Fibroblast of lung (primary cell): ENCODE results near the gene SAP30BP. TPM values are rescaled to one million over a fixed set of nuclear protein-coding genes. Genes with fewer than 3 reads are reported as not detected.

Experiments
- DNase-seq, 2 donors: peaks; one replicate each; pipeline versions ENCODE4 v3.0.0 to v3.0.0-alpha.2; 2010; ENCODE audit warnings: low read depth in 2 of 2
- H2AFZ ChIP-seq: 2 replicates; pipeline ENCODE4 v1.5.1; 2012; ENCODE audit warnings: low read length, control low read depth, inconsistent platforms
- H3K27ac ChIP-seq: 2 replicates; pipeline ENCODE4 v1.5.1; 2011; ENCODE audit warnings: low read length, control low read depth; ENCODE audit not compliant: insufficient read depth
- H3K27me3 ChIP-seq: 2 replicates; pipeline ENCODE4 v1.5.1; 2011; ENCODE audit warnings: mild to moderate bottlenecking, low read length; ENCODE audit not compliant: control insufficient read depth, insufficient read depth
- H3K36me3 ChIP-seq: 2 replicates; pipeline ENCODE4 v1.5.1; 2011; ENCODE audit warnings: low read length; ENCODE audit not compliant: control insufficient read depth, insufficient read depth
- H3K4me1 ChIP-seq: 2 replicates; pipeline ENCODE4 v1.5.1; 2011; ENCODE audit warnings: low read length; ENCODE audit not compliant: control insufficient read depth, insufficient read depth; ENCODE audit errors: extremely low read depth
- H3K4me2 ChIP-seq: 2 replicates; pipeline ENCODE4 v1.5.1; 2011; ENCODE audit warnings: low read length, control low read depth; ENCODE audit not compliant: insufficient read depth; ENCODE audit errors: extremely low read depth
- H3K4me3 ChIP-seq, 4 experiments: fragments of 200-600 bp in 1 of 4; sonication (generic) in 1 of 4; replicated peaks in 1 of 4; 2 replicates each; pipeline ENCODE4 v1.5.1; 2011 to 2016; ENCODE audit warnings: low read length in 4 of 4, low read depth in 3 of 4, mild to moderate bottlenecking in 3 of 4, control low read depth in 2 of 4, inconsistent platforms in 1 of 4, mixed read lengths in 1 of 4; ENCODE audit not compliant: insufficient read depth in 1 of 4; ENCODE audit errors: control extremely low read depth in 1 of 4
- H3K79me2 ChIP-seq: 2 replicates; pipeline ENCODE4 v1.5.1; 2012; ENCODE audit warnings: mild to moderate bottlenecking, low read length, inconsistent platforms; ENCODE audit not compliant: control insufficient read depth, insufficient read depth
- H3K9ac ChIP-seq: 2 replicates; pipeline ENCODE4 v1.5.1; 2011; ENCODE audit warnings: mild to moderate bottlenecking, low read length, control low read depth; ENCODE audit not compliant: insufficient read depth
- H3K9me3 ChIP-seq: 2 replicates; pipeline ENCODE4 v1.5.1; 2012; ENCODE audit warnings: low read depth, low read length; ENCODE audit not compliant: control insufficient read depth, insufficient read depth
- H4K20me1 ChIP-seq: 2 replicates; pipeline ENCODE4 v1.5.1; 2011; ENCODE audit warnings: low read length; ENCODE audit not compliant: control insufficient read depth, insufficient read depth; ENCODE audit errors: extremely low read depth
- CTCF ChIP-seq, 2 donors: IDR thresholded peaks in 1 of 2; conservative IDR thresholded peaks in 1 of 2; 1 replicate in 1 of 2; 2 replicates in 1 of 2; pipeline ENCODE4 v1.5.1; 2011 to 2012; ENCODE audit warnings: low read length in 2 of 2, control low read depth in 1 of 2, inconsistent platforms in 1 of 2, low read depth in 1 of 2, mild to moderate bottlenecking in 1 of 2
- EZH2 ChIP-seq: IDR thresholded peaks from 2 replicates; pipeline ENCODE4 v1.5.1; 2012; ENCODE audit warnings: low read length, control low read depth, mild to moderate bottlenecking; ENCODE audit errors: missing control alignments
- polyA plus RNA-seq, 2 donors: library from polyadenylated mRNA; depleted of rRNA in 1 of 2; stranded (reverse) in 1 of 2; unstranded in 1 of 2; fragments of >200 nt; gene quantifications; 2 replicates each; pipeline ENCODE4 v1.2.1, GENCODE V29; 2011 to 2012; ENCODE audit warnings: missing spikeins in 1 of 2
- total RNA-seq: library from RNA; depleted of rRNA; stranded (reverse); fragments of >200 nt; gene quantifications from 2 replicates; pipeline ENCODE4 v1.2.1, GENCODE V29; 2014

The SAP30BP gene
- total and polyA plus RNA-seq, 2 donors (not counting 1 experiment from before 2014, with no cell fraction given): 43.9 to 61.0 TPM

- no peaks in the 10 kb centered on the region for H4K20me1 ChIP-seq
- no peak overlapping the region for H2AFZ ChIP-seq
- peaks cover 8% of the 10 kb centered on the region for H3K4me1 ChIP-seq
- peaks cover 10% of the 10 kb centered on the region for H3K36me3 ChIP-seq
- H3K27me3 ChIP-seq: no peaks in the 10 kb centered on the region
- no peak overlapping the region for H3K4me2 ChIP-seq
- H3K9ac ChIP-seq: no peak overlapping the region
- H3K9me3 ChIP-seq: no peaks in the 10 kb centered on the region
- no peak for TF ChIP-seq CTCF (conservative IDR thresholded peaks at IDR 0.05 in 1 of 2, IDR thresholded peaks at IDR 0.05 in 1 of 2; ENCODE audit: low read depth in 1 of 2, low read length in 2 of 2)
- no peak for TF ChIP-seq EZH2
- H3K4me3 ChIP-seq: no peak overlapping the region
- peaks cover 37% of the 10 kb centered on the region for H3K79me2 ChIP-seq
- no peak overlapping the region for H3K27ac ChIP-seq
- no peak for DNase-seq
Observed at GRCh38 chr17:75680431-75680830, 13.3 kb downstream of the SAP30BP start.

GRCh38 chr17:75681289-75681688, 14.2 kb downstream of the SAP30BP start:
- Histone ChIP-seq H3K9me3 (no peaks in the 10 kb centered on the region), H3K36me3 (peaks cover 13% of the 10 kb centered on the region), H3K27me3 (no peaks in the 10 kb centered on the region), H4K20me1 (no peaks in the 10 kb centered on the region), H3K27ac (no peak overlapping the region), H3K4me3 (no peak overlapping the region), H3K4me1 (peaks cover 8% of the 10 kb centered on the region), H3K4me2 (no peak overlapping the region), H2AFZ (no peak overlapping the region), H3K79me2 (peaks cover 39% of the 10 kb centered on the region), H3K9ac (no peak overlapping the region)
- TF ChIP-seq CTCF (conservative IDR thresholded peaks at IDR 0.05 in 1 of 2, IDR thresholded peaks at IDR 0.05 in 1 of 2; ENCODE audit: low read depth in 1 of 2, low read length in 2 of 2): no peak
- TF ChIP-seq EZH2: no peak
- peak in 1 of 2 donors; percentile 81 for DNase-seq

GRCh38 chr17:75683583-75683982, 16.4 kb downstream of the SAP30BP start:
- Histone ChIP-seq H3K79me2 (peaks cover 47% of the 10 kb centered on the region), H3K4me1 (peaks cover 8% of the 10 kb centered on the region)

More at GRCh38 chr17:75683583-75683982, 16.4 kb downstream of the SAP30BP start:
- Histone ChIP-seq H3K4me3 (no peak overlapping the region), H3K27me3 (no peaks in the 10 kb centered on the region), H3K36me3 (peaks cover 11% of the 10 kb centered on the region), H3K9me3 (no peaks in the 10 kb centered on the region), H4K20me1 (no peaks in the 10 kb centered on the region), H3K9ac (no peak overlapping the region), H3K4me2 (no peak overlapping the region), H2AFZ (no peak overlapping the region), H3K27ac (no peak overlapping the region)
- no peak for TF ChIP-seq CTCF (conservative IDR thresholded peaks at IDR 0.05 in 1 of 2, IDR thresholded peaks at IDR 0.05 in 1 of 2; ENCODE audit: low read depth in 1 of 2, low read length in 2 of 2)
- TF ChIP-seq EZH2: no peak
- DNase-seq: peak; percentile 23 to 84
